T-helper 17 cell (primary cell): ENCODE measurements around the gene COPE. TPM values are rescaled to one million over a fixed set of nuclear protein-coding genes. Genes with fewer than 3 reads are reported as not detected.

Source experiments
- ATAC-seq: fragments of 150-1000 bp; cut with Tn5 transposase; 2 replicates; pipeline ENCODE4 v1.10.0; 2021; ENCODE audit warnings: mild to moderate bottlenecking, moderate library complexity
- DNase-seq, 3 donors: peaks; one replicate each; pipeline versions ENCODE4 v3.0.0 to v3.0.0-alpha.2; 2020 to 2021
- H3K9me3 ChIP-seq: one replicate; pipeline ENCODE4 v1.7.0; 2013; ENCODE audit warnings: low read length, mild to moderate bottlenecking; ENCODE audit not compliant: control insufficient read depth, poor library complexity, severe bottlenecking
- H3K27ac Mint-ChIP-seq: one replicate; pipeline ENCODE4 v1.8.0; 2022; ENCODE audit warnings: mild to moderate bottlenecking, moderate library complexity, mixed read lengths
- H3K27me3 Mint-ChIP-seq: one replicate; pipeline ENCODE4 v1.8.0; 2022; ENCODE audit warnings: mixed read lengths
- H3K36me3 Mint-ChIP-seq: one replicate; pipeline ENCODE4 v1.8.0; 2022; ENCODE audit warnings: low read depth, mixed read lengths
- H3K4me1 Mint-ChIP-seq: one replicate; pipeline ENCODE4 v1.8.0; 2022; ENCODE audit warnings: mild to moderate bottlenecking, mixed read lengths
- H3K4me3 Mint-ChIP-seq: one replicate; pipeline ENCODE4 v1.8.0; 2022; ENCODE audit warnings: mild to moderate bottlenecking, moderate library complexity, mixed read lengths
- total RNA-seq, 4 donors: library from RNA in 2 of 4; stranded (reverse) in 2 of 4; gene quantifications; one replicate each; pipeline ENCODE4 v1.2.3 and lab custom pipeline; 2022 to 2026

COPE gene
- total RNA-seq, 2 donors from 2014 or later = 166 to 185 TPM

GRCh38 chr19:18948075-18948975 is 29.1 kb upstream of the COPE start:
- DNase-seq = no peak
- Mint-ChIP-seq H3K27me3 (no peaks in the 10 kb centered on the region), H3K27ac (peak overlapping the region; percentile 67), H3K4me3 (no peak overlapping the region), H3K4me1 (peaks cover 8% of the 10 kb centered on the region), H3K36me3 (no peaks in the 10 kb centered on the region)
- H3K9me3 ChIP-seq = no peaks in the 10 kb centered on the region
- ATAC-seq = no peak

GRCh38 chr19:18946918-18947317 is 27.7 kb upstream of the COPE start:
- peak; percentile 42 for ATAC-seq
- H3K36me3 Mint-ChIP-seq = no peaks in the 10 kb centered on the region

GRCh38 chr19:18946335-18946734 is 27.1 kb upstream of the COPE start:
- H3K9me3 ChIP-seq = no peaks in the 10 kb centered on the region
- peak overlapping the region; percentile 53 for H3K4me3 Mint-ChIP-seq
- DNase-seq (no peak), ATAC-seq (no peak)
- no peaks in the 10 kb centered on the region for H3K36me3 Mint-ChIP-seq
- H3K27me3 Mint-ChIP-seq = peaks cover 18% of the 10 kb centered on the region
- H3K27ac Mint-ChIP-seq = peak overlapping the region; percentile 60
- H3K4me1 Mint-ChIP-seq = peaks cover 12% of the 10 kb centered on the region

More at GRCh38 chr19:18946918-18947317, 27.7 kb upstream of the COPE start:
- H3K27me3 Mint-ChIP-seq = peaks cover 12% of the 10 kb centered on the region
- DNase-seq = no peak
- peak overlapping the region; percentile 53 for H3K4me3 Mint-ChIP-seq
- H3K27ac Mint-ChIP-seq = peak overlapping the region; percentile 60
- H3K4me1 Mint-ChIP-seq = peaks cover 10% of the 10 kb centered on the region
- H3K9me3 ChIP-seq = no peaks in the 10 kb centered on the region

- Mint-ChIP-seq H3K27me3 (peaks cover 19% of the 10 kb centered on the region), H3K4me1 (peaks cover 15% of the 10 kb centered on the region)
Measured at GRCh38 chr19:18945297-18945696, 26.1 kb upstream of the COPE start.

GRCh38 chr19:18943465-18943864 is 24.3 kb upstream of the COPE start:
- no peak overlapping the region for H3K27ac Mint-ChIP-seq
- no peaks in the 10 kb centered on the region for H3K36me3 Mint-ChIP-seq
- ATAC-seq (no peak), DNase-seq (no peak)
- H3K27me3 Mint-ChIP-seq = peaks cover 25% of the 10 kb centered on the region
- H3K4me1 Mint-ChIP-seq = peaks cover 16% of the 10 kb centered on the region
- H3K4me3 Mint-ChIP-seq = no peak overlapping the region
- no peaks in the 10 kb centered on the region for H3K9me3 ChIP-seq

More at GRCh38 chr19:18945297-18945696, 26.1 kb upstream of the COPE start:
- H3K27ac Mint-ChIP-seq = no peak overlapping the region
- H3K9me3 ChIP-seq = no peaks in the 10 kb centered on the region
- no peaks in the 10 kb centered on the region for H3K36me3 Mint-ChIP-seq
- DNase-seq = no peak
- no peak for ATAC-seq
- H3K4me3 Mint-ChIP-seq = no peak overlapping the region

- no peak for DNase-seq
- H3K4me3 Mint-ChIP-seq = peak overlapping the region; percentile 79
- H3K27ac Mint-ChIP-seq = no peak overlapping the region
Measured at GRCh38 chr19:18942692-18943091, 23.5 kb upstream of the COPE start.

GRCh38 chr19:18941628-18942354 is 22.6 kb upstream of the COPE start:
- DNase-seq (no peak), ATAC-seq (no peak)
- Mint-ChIP-seq H3K27me3 (peaks cover 25% of the 10 kb centered on the region), H3K27ac (no peak overlapping the region), H3K4me3 (peak overlapping the region; percentile 79), H3K36me3 (no peaks in the 10 kb centered on the region), H3K4me1 (peaks cover 16% of the 10 kb centered on the region)
- H3K9me3 ChIP-seq = no peaks in the 10 kb centered on the region

More at GRCh38 chr19:18942692-18943091, 23.5 kb upstream of the COPE start:
- Mint-ChIP-seq H3K36me3 (no peaks in the 10 kb centered on the region), H3K4me1 (peaks cover 16% of the 10 kb centered on the region), H3K27me3 (peaks cover 25% of the 10 kb centered on the region)
- ATAC-seq = no peak
- no peaks in the 10 kb centered on the region for H3K9me3 ChIP-seq

GRCh38 chr19:18940769-18941627 is 21.8 kb upstream of the COPE start, which contains the start of gene HOMER3:
TSS of gene HOMER3 (minus strand) at chr19:18941217. CDS start at chr19:18938982, 2,235 bp downstream.
- no peaks in the 10 kb centered on the region for H3K36me3 Mint-ChIP-seq
- peaks cover 25% of the 10 kb centered on the region for H3K27me3 Mint-ChIP-seq
- H3K4me1 Mint-ChIP-seq = peaks cover 11% of the 10 kb centered on the region
- no peaks in the 10 kb centered on the region for H3K9me3 ChIP-seq
- no peak within 1 kb of the TSS for H3K27ac Mint-ChIP-seq
- H3K4me3 Mint-ChIP-seq = peak within 1 kb of the TSS; percentile 83
- ATAC-seq = peak; percentile 89
- DNase-seq = peak; percentile 66 to 81 (median 73)

GRCh38 chr19:18939922-18940768 is 21.0 kb upstream of the COPE start:
- DNase-seq (no peak), ATAC-seq (peak; percentile 14)
- H3K4me3 Mint-ChIP-seq = peak overlapping the region; percentile 86
- H3K4me1 Mint-ChIP-seq = peaks cover 11% of the 10 kb centered on the region
- H3K9me3 ChIP-seq = no peaks in the 10 kb centered on the region
- H3K27ac Mint-ChIP-seq = no peak overlapping the region
- H3K36me3 Mint-ChIP-seq = no peaks in the 10 kb centered on the region
- peaks cover 25% of the 10 kb centered on the region for H3K27me3 Mint-ChIP-seq

GRCh38 chr19:18939163-18939562 is 20.0 kb upstream of the COPE start:
- H3K9me3 ChIP-seq = no peaks in the 10 kb centered on the region
- H3K4me3 Mint-ChIP-seq = peak overlapping the region; percentile 86
- H3K36me3 Mint-ChIP-seq = no peaks in the 10 kb centered on the region
- H3K27me3 Mint-ChIP-seq = peaks cover 27% of the 10 kb centered on the region
- no peak overlapping the region for H3K27ac Mint-ChIP-seq
- H3K4me1 Mint-ChIP-seq = peaks cover 11% of the 10 kb centered on the region
- DNase-seq = no peak
- ATAC-seq = no peak

- H3K9me3 ChIP-seq = no peaks in the 10 kb centered on the region
- H3K36me3 Mint-ChIP-seq = no peaks in the 10 kb centered on the region
- H3K4me3 Mint-ChIP-seq = peak overlapping the region; percentile 83
- H3K27me3 Mint-ChIP-seq = peaks cover 9% of the 10 kb centered on the region
- DNase-seq (no peak), ATAC-seq (no peak)
- H3K4me1 Mint-ChIP-seq = peaks cover 4% of the 10 kb centered on the region
- H3K27ac Mint-ChIP-seq = no peak overlapping the region
Measured at GRCh38 chr19:18933297-18933696, 14.1 kb upstream of the COPE start.
